Measurements from ENCODE around the gene GHR.

- no peak for TF ChIP-seq CTCF (IDR thresholded peaks at IDR 0.05; ENCODE audit: extremely low read depth in 1 of 2, insufficient read depth in 1 of 2, low read depth in 1 of 2, low read length in 2 of 2)
- TF ChIP-seq POLR2A (IDR thresholded peaks at IDR 0.05; ENCODE audit: low read depth, low read length) = no peak
- TF ChIP-seq POLR2AphosphoS5 (IDR thresholded peaks at IDR 0.05; ENCODE audit: insufficient read depth, low read depth, low read length) = no peak
Observed at GRCh38 chr5:42756606-42757601, 333.7 kb downstream of the GHR start, which contains the start of gene CCDC152.
